ENCODE data around the gene MAST3. TPM values are rescaled to one million over a fixed set of nuclear protein-coding genes. Genes with fewer than 3 reads are reported as not detected.

Gene MAST3
- total RNA-seq, 1 donor from 2014 or later, result 48.6 TPM

GRCh38 chr19:18096258-18096657 is 1.3 kb upstream of the MAST3 start:
- intact Hi-C loops (cut with micrococcal nuclease), result loop anchor here (5.0 to 10.0 kb wide), 5 partner anchors 74 to 571 kb away; partner anchors contain the start of genes FCHO1 and IFI30
- H3K4me3 Mint-ChIP-seq, result no peak overlapping the region

DNA sequence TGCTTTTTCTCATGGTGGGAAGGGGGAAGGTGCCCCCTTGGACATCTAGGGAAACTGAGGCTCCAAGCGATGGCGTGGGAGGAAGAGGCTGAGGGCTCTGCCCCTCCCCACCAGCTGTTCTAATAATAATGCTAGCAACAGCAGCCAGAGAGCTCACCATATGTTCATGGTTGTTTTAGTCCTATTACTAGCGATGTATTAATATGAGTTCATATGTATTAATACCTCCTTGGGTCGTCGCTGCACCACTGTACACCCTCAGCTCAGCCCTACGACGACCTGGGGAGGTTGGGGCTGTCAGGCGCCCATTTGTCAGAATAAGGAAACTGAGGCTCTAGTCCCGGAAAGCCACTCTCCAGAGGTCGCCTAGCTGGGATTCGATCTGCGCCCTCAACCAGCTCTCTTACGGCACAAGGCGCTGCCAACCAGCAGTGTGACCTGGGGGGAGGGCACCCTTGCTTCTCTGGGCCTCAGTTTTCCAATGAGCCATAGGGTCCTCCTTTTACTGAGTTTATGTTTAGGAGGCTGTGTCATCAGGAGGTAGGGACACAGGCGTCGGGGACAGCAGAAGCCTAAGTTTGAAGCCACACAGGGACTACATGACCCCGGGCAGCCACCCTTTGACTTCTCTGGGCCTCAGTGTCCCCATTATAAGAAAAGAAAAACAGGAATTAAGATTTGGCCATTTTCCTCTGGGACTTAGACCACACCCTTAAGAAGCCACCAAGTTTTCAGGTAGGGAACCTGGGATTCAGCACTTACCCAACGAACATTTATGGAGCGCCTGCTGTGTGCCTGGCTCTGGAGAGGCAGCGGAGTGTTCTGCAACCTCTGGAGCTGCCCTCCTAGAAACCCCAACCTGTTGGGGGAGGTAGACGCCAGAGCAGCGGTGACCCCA is 664 bp downstream of the MAST3 start:
- DNase-seq (peak; percentile 34), ATAC-seq (ENCODE audit: low read depth) (no peak)
- intact Hi-C loops (cut with micrococcal nuclease), result loop anchor here (1.0 to 10.0 kb wide), 9 partner anchors 9 to 573 kb away; partner anchors contain the start of genes FCHO1 and IFI30
- TF ChIP-seq, protein P1, sequence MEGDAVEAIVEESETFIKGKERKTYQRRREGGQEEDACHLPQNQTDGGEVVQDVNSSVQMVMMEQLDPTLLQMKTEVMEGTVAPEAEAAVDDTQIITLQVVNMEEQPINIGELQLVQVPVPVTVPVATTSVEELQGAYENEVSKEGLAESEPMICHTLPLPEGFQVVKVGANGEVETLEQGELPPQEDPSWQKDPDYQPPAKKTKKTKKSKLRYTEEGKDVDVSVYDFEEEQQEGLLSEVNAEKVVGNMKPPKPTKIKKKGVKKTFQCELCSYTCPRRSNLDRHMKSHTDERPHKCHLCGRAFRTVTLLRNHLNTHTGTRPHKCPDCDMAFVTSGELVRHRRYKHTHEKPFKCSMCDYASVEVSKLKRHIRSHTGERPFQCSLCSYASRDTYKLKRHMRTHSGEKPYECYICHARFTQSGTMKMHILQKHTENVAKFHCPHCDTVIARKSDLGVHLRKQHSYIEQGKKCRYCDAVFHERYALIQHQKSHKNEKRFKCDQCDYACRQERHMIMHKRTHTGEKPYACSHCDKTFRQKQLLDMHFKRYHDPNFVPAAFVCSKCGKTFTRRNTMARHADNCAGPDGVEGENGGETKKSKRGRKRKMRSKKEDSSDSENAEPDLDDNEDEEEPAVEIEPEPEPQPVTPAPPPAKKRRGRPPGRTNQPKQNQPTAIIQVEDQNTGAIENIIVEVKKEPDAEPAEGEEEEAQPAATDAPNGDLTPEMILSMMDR (IDR thresholded peaks at IDR 0.05), result no peak
- Mint-ChIP-seq H3K27me3 (no peaks in the 10 kb centered on the region), H3K4me1 (peaks cover 46% of the 10 kb centered on the region), H3K9me3 (no peaks in the 10 kb centered on the region), H3K36me3 (ENCODE audit: low read depth) (peaks cover 30% of the 10 kb centered on the region), H3K4me3 (peak overlapping the region; percentile 95), H3K27ac (peak overlapping the region; percentile 96)
- ChIA-PET CTCF (interaction anchor here (0.5 to 2.5 kb wide), 8 partner anchors 9 to 153 kb away, joined by 3 to 9 read pairs (median 3); no protein-coding TSS in a partner anchor), POLR2A (interaction anchor here (0.6 to 3.8 kb wide), 35 partner anchors 8 to 1651 kb away, joined by 3 to 94 read pairs (median 6); partner anchors contain the start of genes ARRDC2, FCHO1, IL12RB1 and JUND)

More at GRCh38 chr19:18096258-18096657, 1.3 kb upstream of the MAST3 start:
- Mint-ChIP-seq H3K36me3 (ENCODE audit: low read depth) (peaks cover 16% of the 10 kb centered on the region), H3K9me3 (no peaks in the 10 kb centered on the region), H3K4me1 (peaks cover 48% of the 10 kb centered on the region), H3K27ac (no peak overlapping the region), H3K27me3 (no peaks in the 10 kb centered on the region)
- no peak for ATAC-seq (ENCODE audit: low read depth)
- no peak for DNase-seq
- ChIA-PET POLR2A (no interaction called here), CTCF (no interaction called here)
- TF ChIP-seq, protein P1 (IDR thresholded peaks at IDR 0.05), result no peak

DNA sequence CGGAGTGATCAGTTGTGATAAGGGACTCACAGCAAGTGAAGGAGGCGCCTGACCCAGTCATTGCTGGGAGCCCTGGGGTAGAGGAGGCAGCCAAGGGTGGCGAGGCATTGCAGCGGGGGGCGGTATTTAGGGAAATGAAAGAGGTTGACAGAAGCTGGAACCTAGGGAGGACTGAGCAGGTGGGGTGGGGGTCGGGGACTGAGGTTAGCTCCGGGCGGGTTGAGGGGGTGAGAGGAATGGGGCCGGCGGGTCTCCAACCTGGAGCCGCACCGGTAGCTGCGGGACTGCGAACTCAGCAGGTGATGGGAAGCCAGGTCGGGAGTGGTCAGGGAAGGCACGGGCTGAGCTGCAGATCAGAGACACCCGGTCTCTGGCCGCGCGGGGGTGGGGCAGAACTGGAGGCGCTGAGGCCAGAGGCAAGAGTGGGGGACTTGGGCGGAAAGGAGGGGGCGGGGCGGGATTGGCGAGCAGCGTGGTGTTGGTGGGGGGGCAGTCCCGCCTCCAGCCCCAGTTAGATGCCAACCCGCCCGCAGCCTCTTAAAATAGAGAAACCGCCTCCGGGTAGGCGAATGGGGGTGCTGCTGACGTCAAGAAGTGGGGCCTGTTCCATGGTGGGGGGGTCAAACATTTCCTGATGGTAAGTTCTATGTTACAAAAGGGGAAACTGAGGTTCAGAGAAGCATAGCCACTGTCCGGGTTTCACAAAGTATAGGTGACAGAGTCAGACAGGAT is 1.5 kb downstream of the MAST3 start:
- DNase-seq, result peak; percentile 73
- Mint-ChIP-seq H3K9me3 (no peaks in the 10 kb centered on the region), H3K4me3 (peak overlapping the region; percentile 95), H3K36me3 (ENCODE audit: low read depth) (peaks cover 30% of the 10 kb centered on the region), H3K27me3 (no peaks in the 10 kb centered on the region), H3K4me1 (peaks cover 54% of the 10 kb centered on the region), H3K27ac (peak overlapping the region; percentile 96)
- intact Hi-C loops (cut with micrococcal nuclease), result loop anchor here (1.0 to 10.0 kb wide), 11 partner anchors 8 to 574 kb away; partner anchors contain the start of genes FCHO1 and IFI30
- TF ChIP-seq, protein P1 (IDR thresholded peaks at IDR 0.05), result no peak
- ATAC-seq (ENCODE audit: low read depth), result peak; percentile 79
- ChIA-PET CTCF (interaction anchor here (1.0 to 2.5 kb wide), 5 partner anchors 10 to 152 kb away, joined by 3 to 9 read pairs (median 4); no protein-coding TSS in a partner anchor), POLR2A (interaction anchor here (0.5 to 3.8 kb wide), 36 partner anchors 10 to 1652 kb away, joined by 3 to 94 read pairs (median 5); partner anchors contain the start of genes ARRDC2, B3GNT3, IL12RB1 and JUND)

DNA sequence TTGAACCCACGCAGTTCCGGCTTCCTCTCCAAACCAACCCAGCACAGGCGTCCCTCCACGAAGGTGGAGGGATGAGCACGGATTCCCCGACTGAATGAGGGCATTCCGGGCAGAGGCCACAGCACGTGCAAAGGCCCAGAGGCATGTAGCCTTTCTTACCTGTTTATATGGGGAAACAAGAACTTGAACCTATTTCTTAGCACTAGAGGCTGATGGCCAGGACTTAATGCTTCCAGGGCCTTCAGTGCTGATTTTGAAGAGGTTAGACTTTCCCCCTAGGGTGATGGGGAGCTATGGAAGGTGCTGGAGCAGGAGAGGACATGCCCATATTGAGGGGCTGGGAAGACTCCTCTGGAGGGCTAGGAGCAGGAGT is 2.0 kb downstream of the MAST3 start:
- CTCF ChIA-PET, result interaction anchor here (1.1 kb wide), 1 partner anchor 12 kb away, joined by 3 read pairs; no protein-coding TSS in a partner anchor
- Mint-ChIP-seq H3K36me3 (ENCODE audit: low read depth) (peaks cover 30% of the 10 kb centered on the region), H3K4me3 (peak overlapping the region; percentile 95), H3K27ac (peak overlapping the region; percentile 96), H3K9me3 (no peaks in the 10 kb centered on the region), H3K4me1 (peaks cover 59% of the 10 kb centered on the region), H3K27me3 (no peaks in the 10 kb centered on the region)
- POLR2A ChIA-PET, result interaction anchor here (0.6 to 3.8 kb wide), 19 partner anchors 10 to 205 kb away, joined by 4 to 94 read pairs (median 8); partner anchors contain the start of genes ARRDC2, IL12RB1, JUND and MPV17L2
- intact Hi-C loops (cut with micrococcal nuclease), result loop anchor here (1.0 to 10.0 kb wide), 9 partner anchors 8 to 575 kb away; partner anchors contain the start of genes FCHO1 and IFI30
- ATAC-seq (ENCODE audit: low read depth), result no peak
- TF ChIP-seq, protein P1 (IDR thresholded peaks at IDR 0.05), result no peak
- DNase-seq, result no peak

All from activated B cell treated with CpG ODN at 0.5 μM for 24 hours (primary cell).